Activated naive CD4-positive, alpha-beta T cell treated with anti-CD3 and anti-CD28 coated beads for 36 hours (primary cell): Measurements from ENCODE around the gene UBAP2L. TPM values are rescaled to one million over a fixed set of nuclear protein-coding genes. Genes with fewer than 3 reads are reported as not detected.
A peak's percentile ranks its signal among the peaks of the same experiment; 100 is the strongest.

Experiments used
- microRNA-seq: library from miRNA; unstranded; fragments of <30 nt; microRNA quantifications from one replicate; pipeline ENCODE4 v1.2.0, GENCODE V29; 2022; ENCODE audit warnings: borderline microRNAs expressed, borderline replicate concordance
- total RNA-seq, 2 experiments: library from RNA; stranded (reverse); gene quantifications; one replicate each; pipeline ENCODE4 v1.2.3, GENCODE V29; 2021

Gene UBAP2L
- total RNA-seq, 2 experiments from 2014 or later: 154 to 164 TPM

Small RNAs within 50 kb of the gene (microRNA-seq; reads per million reads assigned to microRNA genes)
- 44.4 reads per million, percentile 49 among the genes with 10 or more reads in this experiment for gene MIR190B

Other genes with a start within 250 kb of the UBAP2L start
- gene JTB, start 243.3 kb upstream of the UBAP2L start, total RNA-seq: 100 to 1,000 TPM; 126 to 131 TPM
- gene RAB13, start 234.6 kb upstream of the UBAP2L start, total RNA-seq: 10 to 100 TPM; 26.6 to 27.0 TPM
- gene RPS27, start 230.2 kb upstream of the UBAP2L start, total RNA-seq: 1,000 to 10,000 TPM; 2,339 to 2,449 TPM
- under 1 TPM; 0.02 to 0.05 TPM for gene NUP210L, start 65.9 kb upstream of the UBAP2L start, total RNA-seq
- 100 to 1,000 TPM; 587 to 611 TPM for gene TPM3, start 28.9 kb upstream of the UBAP2L start, total RNA-seq
- not detected for gene CFAP141, start 14.6 kb upstream of the UBAP2L start, total RNA-seq
- 100 to 1,000 TPM; 204 to 219 TPM for gene HAX1, start 51.7 kb downstream of the UBAP2L start, total RNA-seq
- not detected for gene AQP10, start 100.1 kb downstream of the UBAP2L start, total RNA-seq
- gene ATP8B2, start 104.6 kb downstream of the UBAP2L start, total RNA-seq: 10 to 100 TPM; 28.2 to 28.7 TPM
- gene IL6R, start 184.4 kb downstream of the UBAP2L start, total RNA-seq: 10 to 100 TPM; 17.3 to 25.9 TPM